DND-41 (cell line): ENCODE measurements around the gene XPO6.

Experiments used
- EZH2 ChIP-seq: IDR thresholded peaks from 3 replicates; pipeline ENCODE4 v1.6.1; 2012; ENCODE audit warnings: borderline replicate concordance, low read depth, mild to moderate bottlenecking, moderate library complexity, low read length, inconsistent platforms; ENCODE audit not compliant: severe bottlenecking
- TF ChIP-seq, protein P1 (sequence below): IDR thresholded peaks from 2 replicates; pipeline ENCODE4 v1.5.1; 2012; ENCODE audit warnings: borderline replicate concordance, low read length, moderate library complexity, mild to moderate bottlenecking; ENCODE audit not compliant: poor library complexity, severe bottlenecking; ENCODE audit errors: extremely low read depth

- TF ChIP-seq, protein P1, sequence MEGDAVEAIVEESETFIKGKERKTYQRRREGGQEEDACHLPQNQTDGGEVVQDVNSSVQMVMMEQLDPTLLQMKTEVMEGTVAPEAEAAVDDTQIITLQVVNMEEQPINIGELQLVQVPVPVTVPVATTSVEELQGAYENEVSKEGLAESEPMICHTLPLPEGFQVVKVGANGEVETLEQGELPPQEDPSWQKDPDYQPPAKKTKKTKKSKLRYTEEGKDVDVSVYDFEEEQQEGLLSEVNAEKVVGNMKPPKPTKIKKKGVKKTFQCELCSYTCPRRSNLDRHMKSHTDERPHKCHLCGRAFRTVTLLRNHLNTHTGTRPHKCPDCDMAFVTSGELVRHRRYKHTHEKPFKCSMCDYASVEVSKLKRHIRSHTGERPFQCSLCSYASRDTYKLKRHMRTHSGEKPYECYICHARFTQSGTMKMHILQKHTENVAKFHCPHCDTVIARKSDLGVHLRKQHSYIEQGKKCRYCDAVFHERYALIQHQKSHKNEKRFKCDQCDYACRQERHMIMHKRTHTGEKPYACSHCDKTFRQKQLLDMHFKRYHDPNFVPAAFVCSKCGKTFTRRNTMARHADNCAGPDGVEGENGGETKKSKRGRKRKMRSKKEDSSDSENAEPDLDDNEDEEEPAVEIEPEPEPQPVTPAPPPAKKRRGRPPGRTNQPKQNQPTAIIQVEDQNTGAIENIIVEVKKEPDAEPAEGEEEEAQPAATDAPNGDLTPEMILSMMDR = no peak
- TF ChIP-seq EZH2 = no peak
These were observed 22.5 kb downstream of the XPO6 start for GRCh38 chr16:28189245-28189644.
